ENCODE results near the gene KCNIP1. TPM values are rescaled to one million over a fixed set of nuclear protein-coding genes. Genes with fewer than 3 reads are reported as not detected.

The KCNIP1 gene
- polyA plus RNA-seq, 1 donor (not counting 4 experiments of a cell fraction or from before 2014, with no cell fraction given) = not detected

GRCh38 chr5:170473642-170474041 lies 30.2 kb upstream of the KCNIP1 start:
- H3K27ac ChIP-seq (ENCODE audit: control insufficient read depth, insufficient read depth, low read length) = no peak overlapping the region
- FAIRE-seq = no peak

DNA sequence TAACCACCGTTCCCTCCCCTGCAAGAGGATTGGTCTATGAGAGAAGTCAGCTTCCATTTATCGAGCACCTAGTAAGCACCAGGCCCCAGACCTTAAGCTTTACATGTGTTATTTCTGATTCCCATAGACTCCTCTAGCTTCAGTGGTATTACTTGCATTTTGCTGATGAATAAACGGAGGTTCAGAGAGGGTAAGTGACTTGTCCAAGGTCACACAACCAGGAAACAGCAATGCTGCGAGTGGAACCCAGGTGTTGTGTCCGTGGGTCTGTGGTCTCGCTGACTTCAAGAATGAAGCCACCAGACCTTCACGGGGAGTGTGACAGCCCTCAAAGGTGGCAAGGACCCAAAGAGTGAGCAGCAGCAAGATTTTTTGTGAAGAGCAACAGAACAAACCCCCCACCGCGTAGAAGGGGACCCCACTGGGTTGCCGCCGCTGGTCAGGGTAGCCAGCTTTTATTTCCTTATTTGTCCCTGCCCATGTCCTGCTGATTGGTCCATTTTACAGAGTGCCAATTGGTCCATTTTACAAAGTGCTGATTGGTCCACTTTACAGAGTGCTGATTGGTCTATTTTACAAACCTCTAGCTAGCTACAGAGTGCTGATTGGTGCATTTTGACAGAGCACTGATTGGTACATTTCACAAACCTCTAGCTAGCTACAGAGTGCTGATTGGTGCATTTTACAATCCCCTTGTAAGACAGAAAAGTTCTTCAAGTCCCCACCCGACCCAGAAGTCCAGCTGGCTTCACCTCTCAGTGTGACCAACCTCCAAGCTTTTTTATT lies 29.1 kb upstream of the KCNIP1 start:
- Histone ChIP-seq H3K4me3 (ENCODE audit: control insufficient read depth in 2 of 3, extremely low read depth in 1 of 3, insufficient read depth in 2 of 3, low read depth in 1 of 3, low read length in 3 of 3) (no peak overlapping the region), H3K4me1 (ENCODE audit: control insufficient read depth, extremely low read depth, insufficient read depth, low read length) (no peaks in the 10 kb centered on the region), H3K27ac (ENCODE audit: control insufficient read depth, insufficient read depth, low read length) (no peak overlapping the region), H3K79me2 (ENCODE audit: control insufficient read depth, insufficient read depth, low read length) (no peaks in the 10 kb centered on the region), H4K20me1 (ENCODE audit: control insufficient read depth, extremely low read depth, insufficient read depth, low read length) (no peaks in the 10 kb centered on the region), H3K4me2 (ENCODE audit: control insufficient read depth, extremely low read depth, insufficient read depth, low read depth, low read length) (no peak overlapping the region), H3K27me3 (ENCODE audit: control insufficient read depth, extremely low read depth, insufficient read depth, low read length) (no peaks in the 10 kb centered on the region), H3K36me3 (ENCODE audit: control insufficient read depth in 2 of 2, extremely low read depth in 1 of 2, insufficient read depth in 2 of 2, low read length in 2 of 2) (no peaks in the 10 kb centered on the region), H3K9ac (ENCODE audit: control insufficient read depth, extremely low read depth, insufficient read depth, low read length) (no peak overlapping the region), H3K9me3 (ENCODE audit: control insufficient read depth, low read depth, low read length) (no peaks in the 10 kb centered on the region), H2AFZ (ENCODE audit: control insufficient read depth, low read length) (no peak overlapping the region), H3K9me1 (ENCODE audit: control insufficient read depth, extremely low read depth, insufficient read depth, low read length) (no peaks in the 10 kb centered on the region)
- FAIRE-seq = no peak
- dilution Hi-C loops (cut with MboI; ENCODE audit: extremely low pct_ligation_motif_present, low sequenced_read_pairs) = no loop called here
- DNase-seq (ENCODE audit: low read depth, low spot score) = no peak
- TF ChIP-seq EZH2 (IDR thresholded peaks at IDR 0.05; ENCODE audit: low read length) = no peak
- TF ChIP-seq, protein P1, sequence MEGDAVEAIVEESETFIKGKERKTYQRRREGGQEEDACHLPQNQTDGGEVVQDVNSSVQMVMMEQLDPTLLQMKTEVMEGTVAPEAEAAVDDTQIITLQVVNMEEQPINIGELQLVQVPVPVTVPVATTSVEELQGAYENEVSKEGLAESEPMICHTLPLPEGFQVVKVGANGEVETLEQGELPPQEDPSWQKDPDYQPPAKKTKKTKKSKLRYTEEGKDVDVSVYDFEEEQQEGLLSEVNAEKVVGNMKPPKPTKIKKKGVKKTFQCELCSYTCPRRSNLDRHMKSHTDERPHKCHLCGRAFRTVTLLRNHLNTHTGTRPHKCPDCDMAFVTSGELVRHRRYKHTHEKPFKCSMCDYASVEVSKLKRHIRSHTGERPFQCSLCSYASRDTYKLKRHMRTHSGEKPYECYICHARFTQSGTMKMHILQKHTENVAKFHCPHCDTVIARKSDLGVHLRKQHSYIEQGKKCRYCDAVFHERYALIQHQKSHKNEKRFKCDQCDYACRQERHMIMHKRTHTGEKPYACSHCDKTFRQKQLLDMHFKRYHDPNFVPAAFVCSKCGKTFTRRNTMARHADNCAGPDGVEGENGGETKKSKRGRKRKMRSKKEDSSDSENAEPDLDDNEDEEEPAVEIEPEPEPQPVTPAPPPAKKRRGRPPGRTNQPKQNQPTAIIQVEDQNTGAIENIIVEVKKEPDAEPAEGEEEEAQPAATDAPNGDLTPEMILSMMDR (optimal IDR thresholded peaks at IDR 0.05 in 1 of 3, IDR thresholded peaks at IDR 0.05 in 1 of 3, conservative IDR thresholded peaks at IDR 0.05 in 1 of 3; ENCODE audit: extremely low read depth in 1 of 3, insufficient read depth in 2 of 3, low read length in 3 of 3) = no peak

More at GRCh38 chr5:170473642-170474041, 30.2 kb upstream of the KCNIP1 start:
- H3K27me3 ChIP-seq (ENCODE audit: control insufficient read depth, extremely low read depth, insufficient read depth, low read length) = no peaks in the 10 kb centered on the region
- H3K9ac ChIP-seq (ENCODE audit: control insufficient read depth, extremely low read depth, insufficient read depth, low read length) = no peak overlapping the region
- no peak overlapping the region for H2AFZ ChIP-seq (ENCODE audit: control insufficient read depth, low read length)
- DNase-seq (ENCODE audit: low read depth, low spot score) = no peak
- no peaks in the 10 kb centered on the region for H3K4me1 ChIP-seq (ENCODE audit: control insufficient read depth, extremely low read depth, insufficient read depth, low read length)
- H3K79me2 ChIP-seq (ENCODE audit: control insufficient read depth, insufficient read depth, low read length) = no peaks in the 10 kb centered on the region
- no peaks in the 10 kb centered on the region for H3K9me1 ChIP-seq (ENCODE audit: control insufficient read depth, extremely low read depth, insufficient read depth, low read length)
- no peaks in the 10 kb centered on the region for H3K36me3 ChIP-seq (ENCODE audit: control insufficient read depth in 2 of 2, extremely low read depth in 1 of 2, insufficient read depth in 2 of 2, low read length in 2 of 2)
- H3K4me3 ChIP-seq (ENCODE audit: control insufficient read depth in 2 of 3, extremely low read depth in 1 of 3, insufficient read depth in 2 of 3, low read depth in 1 of 3, low read length in 3 of 3) = no peak overlapping the region
- no peaks in the 10 kb centered on the region for H4K20me1 ChIP-seq (ENCODE audit: control insufficient read depth, extremely low read depth, insufficient read depth, low read length)
- dilution Hi-C loops (cut with MboI; ENCODE audit: extremely low pct_ligation_motif_present, low sequenced_read_pairs) = no loop called here
- no peak overlapping the region for H3K4me2 ChIP-seq (ENCODE audit: control insufficient read depth, extremely low read depth, insufficient read depth, low read depth, low read length)
- TF ChIP-seq EZH2 (IDR thresholded peaks at IDR 0.05; ENCODE audit: low read length) = no peak
- TF ChIP-seq, protein P1 (optimal IDR thresholded peaks at IDR 0.05 in 1 of 3, IDR thresholded peaks at IDR 0.05 in 1 of 3, conservative IDR thresholded peaks at IDR 0.05 in 1 of 3; ENCODE audit: extremely low read depth in 1 of 3, insufficient read depth in 2 of 3, low read length in 3 of 3) = no peak
- H3K9me3 ChIP-seq (ENCODE audit: control insufficient read depth, low read depth, low read length) = no peaks in the 10 kb centered on the region

Measured in keratinocyte (primary cell).